ENCODE data around the gene DIABLO.

The DIABLO gene

DNA sequence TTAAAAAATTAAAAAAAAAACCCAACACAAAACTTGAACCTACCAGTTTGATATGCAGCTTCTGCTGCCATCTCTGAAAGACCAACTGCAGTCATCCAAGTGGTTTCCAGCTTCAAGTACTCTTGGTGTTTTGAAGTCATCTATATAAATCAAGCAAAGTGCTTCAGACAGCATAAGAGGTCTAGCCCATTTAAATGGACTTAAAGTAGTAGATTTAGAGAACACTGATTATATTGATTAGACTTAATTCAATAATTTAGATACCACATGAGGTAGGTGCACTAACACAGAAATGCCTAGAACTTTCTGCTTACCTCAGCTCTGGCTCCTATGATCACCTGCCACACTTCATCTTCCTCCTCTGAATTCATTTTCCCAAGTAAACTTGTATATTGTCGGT is 9.4 kb downstream of the DIABLO start:
- H3K36me3 ChIP-seq (ENCODE audit: control insufficient read depth in 5 of 5, insufficient read depth in 5 of 5, low read length in 5 of 5), result peaks cover 31 to 88% (median 70%) of the 10 kb centered on the region in 5 donors
- no peaks in the 10 kb centered on the region for H3K27me3 ChIP-seq (ENCODE audit: control insufficient read depth in 5 of 5, insufficient read depth in 4 of 5, low read length in 5 of 5)
- no peaks in the 10 kb centered on the region for H3K4me1 ChIP-seq (ENCODE audit: control insufficient read depth in 5 of 5, insufficient read depth in 5 of 5, low read length in 5 of 5)
- no peak overlapping the region for H3K9ac ChIP-seq (ENCODE audit: low read length in 5 of 5)
- H3K27ac ChIP-seq (ENCODE audit: low read depth, low read length), result no peak overlapping the region
- H3K4me3 ChIP-seq (ENCODE audit: low read depth in 1 of 5, low read length in 5 of 5), result no peak overlapping the region
- H3K9me3 ChIP-seq (ENCODE audit: control insufficient read depth in 5 of 5, low read length in 5 of 5), result no peaks in the 10 kb centered on the region

- Histone ChIP-seq H3K27ac (ENCODE audit: low read depth, low read length) (no peak overlapping the region), H3K27me3 (ENCODE audit: control insufficient read depth in 5 of 5, insufficient read depth in 4 of 5, low read length in 5 of 5) (no peaks in the 10 kb centered on the region), H3K9me3 (ENCODE audit: control insufficient read depth in 5 of 5, low read length in 5 of 5) (no peaks in the 10 kb centered on the region), H3K4me1 (ENCODE audit: control insufficient read depth in 5 of 5, insufficient read depth in 5 of 5, low read length in 5 of 5) (no peaks in the 10 kb centered on the region), H3K36me3 (ENCODE audit: control insufficient read depth in 5 of 5, insufficient read depth in 5 of 5, low read length in 5 of 5) (peaks cover 26 to 86% (median 70%) of the 10 kb centered on the region in 5 donors), H3K9ac (ENCODE audit: low read length in 5 of 5) (no peak overlapping the region), H3K4me3 (ENCODE audit: low read depth in 1 of 5, low read length in 5 of 5) (no peak overlapping the region)
Measured at GRCh38 chr12:122215771-122216170, 10.1 kb downstream of the DIABLO start.

GRCh38 chr12:122208073-122208820 is 17.6 kb downstream of the DIABLO start:
- no peak overlapping the region for H3K4me3 ChIP-seq (ENCODE audit: low read depth in 1 of 5, low read length in 5 of 5)
- no peak overlapping the region for H3K9ac ChIP-seq (ENCODE audit: low read length in 5 of 5)
- peaks cover 7 to 20% (median 19%) of the 10 kb centered on the region in 5 donors for H3K27me3 ChIP-seq (ENCODE audit: control insufficient read depth in 5 of 5, insufficient read depth in 4 of 5, low read length in 5 of 5)
- peaks cover 11 to 59% (median 49%) of the 10 kb centered on the region in 5 donors for H3K36me3 ChIP-seq (ENCODE audit: control insufficient read depth in 5 of 5, insufficient read depth in 5 of 5, low read length in 5 of 5)
- H3K27ac ChIP-seq (ENCODE audit: low read depth, low read length), result no peak overlapping the region
- H3K4me1 ChIP-seq (ENCODE audit: control insufficient read depth in 5 of 5, insufficient read depth in 5 of 5, low read length in 5 of 5), result peaks cover 0 to 24% (median 9%) of the 10 kb centered on the region in 5 donors
- H3K9me3 ChIP-seq (ENCODE audit: control insufficient read depth in 5 of 5, low read length in 5 of 5), result no peaks in the 10 kb centered on the region

DNA sequence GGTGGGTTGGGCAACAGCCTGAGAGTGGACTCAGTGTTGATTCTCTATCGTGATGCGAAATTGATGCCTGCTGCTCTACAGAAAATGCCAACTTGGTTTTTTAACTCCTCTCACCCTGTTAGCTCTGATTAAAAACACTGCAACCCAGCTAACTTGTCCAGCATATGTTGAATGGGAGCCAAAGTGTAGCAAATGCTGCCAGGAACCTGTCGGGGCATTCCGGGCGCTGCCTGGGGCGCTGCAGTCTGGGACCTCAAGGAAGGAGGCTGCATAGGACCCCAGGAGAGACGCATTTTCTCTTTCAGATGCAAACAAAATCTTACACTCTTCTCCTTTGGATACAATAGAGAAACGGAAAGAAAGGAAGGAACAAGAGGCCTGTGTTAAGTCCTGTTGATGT is 18.5 kb downstream of the DIABLO start:
- peaks cover 11 to 51% (median 42%) of the 10 kb centered on the region in 5 donors for H3K36me3 ChIP-seq (ENCODE audit: control insufficient read depth in 5 of 5, insufficient read depth in 5 of 5, low read length in 5 of 5)
- H3K27ac ChIP-seq (ENCODE audit: low read depth, low read length), result no peak overlapping the region
- no peak overlapping the region for H3K4me3 ChIP-seq (ENCODE audit: low read depth in 1 of 5, low read length in 5 of 5)
- H3K4me1 ChIP-seq (ENCODE audit: control insufficient read depth in 5 of 5, insufficient read depth in 5 of 5, low read length in 5 of 5), result peaks cover 0 to 30% (median 14%) of the 10 kb centered on the region in 5 donors
- H3K9me3 ChIP-seq (ENCODE audit: control insufficient read depth in 5 of 5, low read length in 5 of 5), result no peaks in the 10 kb centered on the region
- H3K9ac ChIP-seq (ENCODE audit: low read length in 5 of 5), result no peak overlapping the region
- H3K27me3 ChIP-seq (ENCODE audit: control insufficient read depth in 5 of 5, insufficient read depth in 4 of 5, low read length in 5 of 5), result peaks cover 9 to 27% (median 22%) of the 10 kb centered on the region in 5 donors

DNA sequence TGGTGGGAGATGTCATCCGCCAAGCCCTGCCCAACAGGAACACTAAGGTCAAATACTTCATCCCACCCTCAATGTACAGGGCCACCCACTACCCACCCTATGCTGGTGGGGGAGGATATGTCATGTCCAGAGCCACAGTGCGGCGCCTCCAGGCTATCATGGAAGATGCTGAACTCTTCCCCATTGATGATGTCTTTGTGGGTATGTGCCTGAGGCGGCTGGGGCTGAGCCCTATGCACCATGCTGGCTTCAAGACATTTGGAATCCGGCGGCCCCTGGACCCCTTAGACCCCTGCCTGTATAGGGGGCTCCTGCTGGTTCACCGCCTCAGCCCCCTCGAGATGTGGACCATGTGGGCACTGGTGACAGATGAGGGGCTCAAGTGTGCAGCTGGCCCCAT is 18.9 kb downstream of the DIABLO start:
- H3K9ac ChIP-seq (ENCODE audit: low read length in 5 of 5), result no peak overlapping the region
- H3K27me3 ChIP-seq (ENCODE audit: control insufficient read depth in 5 of 5, insufficient read depth in 4 of 5, low read length in 5 of 5), result peaks cover 10 to 32% (median 22%) of the 10 kb centered on the region in 5 donors
- H3K4me3 ChIP-seq (ENCODE audit: low read depth in 1 of 5, low read length in 5 of 5), result no peak overlapping the region
- H3K9me3 ChIP-seq (ENCODE audit: control insufficient read depth in 5 of 5, low read length in 5 of 5), result no peaks in the 10 kb centered on the region
- H3K36me3 ChIP-seq (ENCODE audit: control insufficient read depth in 5 of 5, insufficient read depth in 5 of 5, low read length in 5 of 5), result peaks cover 7 to 47% (median 37%) of the 10 kb centered on the region in 5 donors
- H3K27ac ChIP-seq (ENCODE audit: low read depth, low read length), result no peak overlapping the region
- H3K4me1 ChIP-seq (ENCODE audit: control insufficient read depth in 5 of 5, insufficient read depth in 5 of 5, low read length in 5 of 5), result peaks cover 0 to 30% (median 14%) of the 10 kb centered on the region in 5 donors

GRCh38 chr12:122206111-122206881 is 19.6 kb downstream of the DIABLO start:
- H3K9me3 ChIP-seq (ENCODE audit: control insufficient read depth in 5 of 5, low read length in 5 of 5), result no peaks in the 10 kb centered on the region
- peaks cover 0 to 30% (median 14%) of the 10 kb centered on the region in 5 donors for H3K4me1 ChIP-seq (ENCODE audit: control insufficient read depth in 5 of 5, insufficient read depth in 5 of 5, low read length in 5 of 5)
- H3K27me3 ChIP-seq (ENCODE audit: control insufficient read depth in 5 of 5, insufficient read depth in 4 of 5, low read length in 5 of 5), result peaks cover 12 to 38% (median 26%) of the 10 kb centered on the region in 5 donors

DNA sequence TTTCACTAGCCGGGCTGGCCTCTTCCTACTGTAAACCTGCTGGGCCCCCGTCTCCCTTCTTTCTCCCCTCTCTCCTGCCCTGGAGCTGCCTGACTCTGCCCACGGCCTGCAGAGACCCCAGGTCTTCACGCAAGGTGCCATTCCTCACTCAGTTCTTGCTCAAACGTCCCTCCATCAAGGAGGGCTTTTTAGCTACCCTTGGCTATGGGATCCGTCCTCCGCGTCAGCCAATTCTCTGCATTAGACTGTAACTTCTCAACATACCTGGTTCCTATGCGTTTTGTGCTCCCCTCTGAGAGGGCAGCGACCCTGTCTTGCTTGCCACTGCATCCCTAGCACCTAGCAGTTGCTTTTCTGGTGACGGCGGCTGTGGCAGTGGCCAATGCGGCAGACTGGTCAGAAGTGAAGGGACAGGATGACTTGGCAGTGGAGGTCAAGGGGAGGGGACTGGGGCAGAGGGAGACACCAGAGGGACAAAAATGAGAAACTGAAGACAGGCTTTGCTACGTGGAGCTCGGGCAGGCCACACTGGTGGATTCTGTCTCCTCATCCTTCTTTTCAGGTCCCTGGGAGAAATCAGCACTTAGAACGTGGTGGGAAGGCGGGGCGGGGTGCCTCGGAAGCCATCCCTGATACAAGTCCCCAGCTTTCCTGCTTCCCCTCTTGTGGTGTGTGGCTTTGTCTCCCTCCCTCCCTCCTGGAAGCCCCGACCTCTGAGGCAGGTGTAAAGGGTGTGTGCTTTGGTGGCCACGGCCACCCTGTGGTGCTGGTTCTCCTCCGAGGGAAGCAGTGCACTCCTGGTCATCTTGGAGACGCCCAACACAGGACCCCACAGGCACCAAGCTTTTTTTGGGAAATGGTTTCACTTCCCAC is 20.6 kb downstream of the DIABLO start:
- Histone ChIP-seq H3K36me3 (ENCODE audit: control insufficient read depth in 5 of 5, insufficient read depth in 5 of 5, low read length in 5 of 5) (peaks cover 7 to 36% (median 29%) of the 10 kb centered on the region in 5 donors), H3K4me3 (ENCODE audit: low read depth in 1 of 5, low read length in 5 of 5) (no peak overlapping the region), H3K9me3 (ENCODE audit: control insufficient read depth in 5 of 5, low read length in 5 of 5) (no peaks in the 10 kb centered on the region), H3K27me3 (ENCODE audit: control insufficient read depth in 5 of 5, insufficient read depth in 4 of 5, low read length in 5 of 5) (peaks cover 19 to 48% (median 36%) of the 10 kb centered on the region in 5 donors), H3K27ac (ENCODE audit: low read depth, low read length) (no peak overlapping the region), H3K9ac (ENCODE audit: low read length in 5 of 5) (no peak overlapping the region), H3K4me1 (ENCODE audit: control insufficient read depth in 5 of 5, insufficient read depth in 5 of 5, low read length in 5 of 5) (peaks cover 0 to 30% (median 14%) of the 10 kb centered on the region in 5 donors)

More at GRCh38 chr12:122206111-122206881, 19.6 kb downstream of the DIABLO start:
- no peak overlapping the region for H3K27ac ChIP-seq (ENCODE audit: low read depth, low read length)
- no peak overlapping the region for H3K9ac ChIP-seq (ENCODE audit: low read length in 5 of 5)
- H3K36me3 ChIP-seq (ENCODE audit: control insufficient read depth in 5 of 5, insufficient read depth in 5 of 5, low read length in 5 of 5), result peaks cover 7 to 40% (median 32%) of the 10 kb centered on the region in 5 donors
- H3K4me3 ChIP-seq (ENCODE audit: low read depth in 1 of 5, low read length in 5 of 5), result no peak overlapping the region

GRCh38 chr12:122204167-122205052 is 21.4 kb downstream of the DIABLO start:
- peaks cover 0 to 30% (median 14%) of the 10 kb centered on the region in 5 donors for H3K4me1 ChIP-seq (ENCODE audit: control insufficient read depth in 5 of 5, insufficient read depth in 5 of 5, low read length in 5 of 5)
- peaks cover 19 to 56% (median 44%) of the 10 kb centered on the region in 5 donors for H3K27me3 ChIP-seq (ENCODE audit: control insufficient read depth in 5 of 5, insufficient read depth in 4 of 5, low read length in 5 of 5)
- no peak overlapping the region for H3K27ac ChIP-seq (ENCODE audit: low read depth, low read length)
- peak overlapping the region in 4 of 5 donors; percentile 17 to 73 (median 61) for H3K4me3 ChIP-seq (ENCODE audit: low read depth in 1 of 5, low read length in 5 of 5)
- peak overlapping the region in 1 of 5 donors; percentile 23 for H3K9ac ChIP-seq (ENCODE audit: low read length in 5 of 5)
- H3K9me3 ChIP-seq (ENCODE audit: control insufficient read depth in 5 of 5, low read length in 5 of 5), result no peaks in the 10 kb centered on the region
- peaks cover 0 to 29% (median 22%) of the 10 kb centered on the region in 5 donors for H3K36me3 ChIP-seq (ENCODE audit: control insufficient read depth in 5 of 5, insufficient read depth in 5 of 5, low read length in 5 of 5)

Measured in subcutaneous abdominal adipose tissue (tissue), 5 donors.